ENCODE results near the gene SLC43A1.
A peak's percentile ranks its signal among the peaks of the same experiment; 100 is the strongest.
"Not testable (repeated sequence)": the region's sequence is repeated elsewhere in the genome, so short reads cannot be mapped to it uniquely, and the experiment has no call there.

Gene SLC43A1

DNA sequence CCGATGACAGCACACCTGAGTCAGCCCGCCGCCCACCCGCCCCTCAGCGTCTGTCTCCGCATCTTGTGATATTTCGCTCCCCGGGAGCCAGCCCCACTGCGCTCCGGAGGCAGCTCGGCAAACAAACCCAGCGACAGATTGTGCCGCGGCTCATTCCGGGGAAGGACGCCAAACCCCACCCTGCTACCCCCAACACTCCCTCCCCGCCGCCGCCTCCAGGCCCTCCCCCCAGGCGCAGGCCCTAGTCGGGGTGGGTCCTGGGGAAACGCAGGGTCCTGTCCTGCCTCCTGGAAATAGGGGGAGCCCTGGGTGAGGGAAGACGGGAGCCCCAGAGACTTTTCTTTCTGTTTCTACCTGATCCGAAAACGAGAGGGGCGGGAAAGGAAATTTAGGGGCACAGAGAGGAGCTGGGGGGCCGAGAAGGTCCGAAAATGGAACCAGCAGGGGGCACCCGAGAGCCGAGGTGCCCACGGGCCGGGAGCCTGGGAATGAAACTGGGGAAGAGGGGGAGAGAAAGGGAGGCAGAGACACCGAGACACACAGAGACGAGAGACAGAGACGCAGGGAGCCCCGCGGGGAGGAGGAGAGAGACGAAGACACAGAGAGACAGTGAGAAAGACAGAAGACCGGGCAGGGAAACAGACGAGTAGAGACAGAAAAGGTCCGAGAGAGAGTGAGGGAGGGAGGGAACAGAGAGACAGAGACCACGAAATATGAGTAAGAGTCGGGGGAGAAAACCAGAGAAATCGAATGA, 56.9 kb downstream of the SLC43A1 start:
- peak overlapping the region; percentile 43 for H3K4me3 ChIP-seq (ENCODE audit: low read depth, low read length)
- TF ChIP-seq, protein P1, sequence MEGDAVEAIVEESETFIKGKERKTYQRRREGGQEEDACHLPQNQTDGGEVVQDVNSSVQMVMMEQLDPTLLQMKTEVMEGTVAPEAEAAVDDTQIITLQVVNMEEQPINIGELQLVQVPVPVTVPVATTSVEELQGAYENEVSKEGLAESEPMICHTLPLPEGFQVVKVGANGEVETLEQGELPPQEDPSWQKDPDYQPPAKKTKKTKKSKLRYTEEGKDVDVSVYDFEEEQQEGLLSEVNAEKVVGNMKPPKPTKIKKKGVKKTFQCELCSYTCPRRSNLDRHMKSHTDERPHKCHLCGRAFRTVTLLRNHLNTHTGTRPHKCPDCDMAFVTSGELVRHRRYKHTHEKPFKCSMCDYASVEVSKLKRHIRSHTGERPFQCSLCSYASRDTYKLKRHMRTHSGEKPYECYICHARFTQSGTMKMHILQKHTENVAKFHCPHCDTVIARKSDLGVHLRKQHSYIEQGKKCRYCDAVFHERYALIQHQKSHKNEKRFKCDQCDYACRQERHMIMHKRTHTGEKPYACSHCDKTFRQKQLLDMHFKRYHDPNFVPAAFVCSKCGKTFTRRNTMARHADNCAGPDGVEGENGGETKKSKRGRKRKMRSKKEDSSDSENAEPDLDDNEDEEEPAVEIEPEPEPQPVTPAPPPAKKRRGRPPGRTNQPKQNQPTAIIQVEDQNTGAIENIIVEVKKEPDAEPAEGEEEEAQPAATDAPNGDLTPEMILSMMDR (IDR thresholded peaks at IDR 0.05; ENCODE audit: low read depth, low read length) = peak; percentile 82

DNA sequence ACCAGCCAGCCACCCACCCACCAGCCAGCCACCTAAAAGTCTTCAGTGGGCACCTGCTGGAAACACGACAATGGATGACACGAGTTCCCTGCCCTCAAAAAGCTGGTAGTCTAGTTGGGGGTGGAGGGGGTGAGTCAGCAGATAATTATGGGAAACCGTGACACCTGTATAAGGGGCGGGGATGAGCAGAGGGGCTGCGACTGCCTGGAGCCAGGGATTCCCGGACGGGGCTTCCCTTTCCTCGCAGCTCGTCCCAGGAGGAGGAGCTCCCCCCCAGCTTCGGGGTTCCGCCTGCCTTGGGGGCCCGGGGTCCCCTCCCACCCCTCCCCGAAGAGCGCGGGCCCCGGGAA, 57.5 kb downstream of the SLC43A1 start:
- TF ChIP-seq, protein P1 (IDR thresholded peaks at IDR 0.05; ENCODE audit: low read depth, low read length) = no peak
- no peak overlapping the region for H3K4me3 ChIP-seq (ENCODE audit: low read depth, low read length)

DNA sequence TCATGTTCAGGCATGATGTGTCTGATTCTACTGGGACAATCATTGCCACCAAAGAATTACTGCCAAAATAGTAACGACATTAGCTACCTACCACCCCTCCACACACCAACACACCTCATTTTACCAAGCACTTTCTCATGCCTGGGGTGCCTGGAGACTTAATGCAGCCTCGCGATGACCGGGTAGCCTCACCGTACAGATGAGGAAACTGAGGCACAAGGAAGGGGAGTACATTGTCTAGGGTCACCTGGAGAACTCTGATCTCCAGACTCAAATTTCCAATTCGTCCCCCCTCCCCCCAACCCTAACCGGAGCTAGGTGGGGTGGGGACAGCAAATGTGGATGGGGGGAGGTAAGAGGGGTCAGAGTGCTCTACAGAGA, 57.9 kb downstream of the SLC43A1 start:
- TF ChIP-seq, protein P1 (IDR thresholded peaks at IDR 0.05; ENCODE audit: low read depth, low read length) = no peak
- no peak overlapping the region for H3K4me3 ChIP-seq (ENCODE audit: low read depth, low read length)

DNA sequence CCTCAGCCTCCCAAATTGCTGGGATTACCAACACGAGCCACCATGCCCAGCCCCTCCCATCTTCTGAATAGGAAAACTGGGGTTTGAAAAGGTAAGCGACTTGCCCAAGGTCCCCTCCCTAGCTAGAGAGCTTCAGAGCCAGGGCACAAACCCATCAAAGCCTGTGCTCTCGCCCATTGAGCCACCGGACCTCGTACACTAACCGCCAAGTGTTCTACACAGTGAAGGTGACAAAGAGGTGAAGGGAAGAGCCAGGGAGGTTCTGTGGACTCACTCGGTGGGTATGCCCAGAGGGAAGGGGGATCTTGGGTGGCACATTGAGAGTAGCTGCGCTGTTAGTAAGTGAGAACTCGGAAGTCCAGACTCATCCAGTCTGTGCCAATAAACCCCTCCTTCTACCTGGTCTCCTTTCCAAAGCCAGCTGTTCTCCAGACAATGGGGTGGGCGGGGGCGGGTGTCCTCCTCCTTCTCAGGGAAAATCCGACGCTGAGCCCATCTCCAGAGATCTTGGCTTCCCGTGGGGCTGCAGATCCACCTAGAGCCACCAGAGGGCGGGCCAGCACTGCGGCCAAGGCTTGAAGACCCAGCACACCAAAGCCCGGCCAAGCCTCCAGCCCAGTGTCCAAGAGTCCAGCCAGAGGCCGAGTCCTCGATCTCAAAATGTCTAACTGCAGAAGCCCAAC, 58.4 kb downstream of the SLC43A1 start:
- H3K4me3 ChIP-seq (ENCODE audit: low read depth, low read length) = no peak overlapping the region
- TF ChIP-seq, protein P1 (IDR thresholded peaks at IDR 0.05; ENCODE audit: low read depth, low read length) = peak; percentile 96

DNA sequence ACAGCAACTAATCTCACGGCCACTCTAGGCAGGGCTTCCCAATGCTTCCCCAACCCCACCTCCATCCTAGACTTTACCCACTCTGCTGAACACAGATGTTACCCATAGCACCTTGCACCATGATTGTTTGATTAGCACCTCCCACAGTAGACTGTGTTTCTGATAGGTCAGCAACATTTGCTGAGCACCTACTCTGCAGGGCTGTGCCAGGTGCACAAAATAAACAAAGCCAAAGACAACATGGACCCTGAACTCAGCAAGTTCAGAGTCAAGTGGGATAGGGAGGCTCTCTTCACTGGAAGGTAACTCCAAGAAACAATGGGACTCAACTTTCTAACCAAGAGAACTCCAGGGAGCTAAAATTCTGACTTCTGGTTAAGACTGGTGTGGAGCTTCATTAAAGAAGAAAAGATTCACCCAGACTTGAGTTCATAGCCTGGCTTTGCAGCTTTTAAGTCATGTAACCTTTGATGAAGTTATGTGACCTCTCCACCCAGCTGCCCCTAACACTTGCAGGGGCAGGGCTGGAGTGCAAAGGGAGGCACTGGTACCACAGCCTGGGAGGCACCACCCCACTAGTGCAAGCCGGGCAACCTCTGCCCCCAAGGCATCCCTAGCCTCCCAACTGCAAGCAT, 61.8 kb downstream of the SLC43A1 start:
- TF ChIP-seq, protein P1 (IDR thresholded peaks at IDR 0.05; ENCODE audit: low read depth, low read length) = no peak
- no peak overlapping the region for H3K4me3 ChIP-seq (ENCODE audit: low read depth, low read length)

DNA sequence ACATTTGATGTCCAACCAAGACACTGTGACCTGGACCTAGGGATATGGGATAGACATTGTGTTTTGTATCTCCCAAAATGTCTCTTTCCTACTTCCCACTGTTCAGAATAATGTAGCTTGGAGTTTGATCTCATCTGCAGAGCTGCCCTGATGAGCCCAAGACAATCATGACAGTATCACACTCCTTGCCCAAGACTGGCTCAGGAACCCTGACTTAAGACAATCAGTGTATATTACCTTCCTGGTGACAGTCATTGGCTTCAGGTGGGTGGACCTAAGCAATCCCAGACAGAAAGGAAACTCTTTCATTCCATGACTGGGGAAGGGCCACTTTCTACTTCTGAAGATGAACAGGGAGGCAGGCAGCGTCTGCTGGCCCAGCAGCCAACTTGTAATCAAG, 69.4 kb downstream of the SLC43A1 start:
- TF ChIP-seq, protein P1 (IDR thresholded peaks at IDR 0.05; ENCODE audit: low read depth, low read length) = no peak
- H3K4me3 ChIP-seq (ENCODE audit: low read depth, low read length) = no peak overlapping the region

DNA sequence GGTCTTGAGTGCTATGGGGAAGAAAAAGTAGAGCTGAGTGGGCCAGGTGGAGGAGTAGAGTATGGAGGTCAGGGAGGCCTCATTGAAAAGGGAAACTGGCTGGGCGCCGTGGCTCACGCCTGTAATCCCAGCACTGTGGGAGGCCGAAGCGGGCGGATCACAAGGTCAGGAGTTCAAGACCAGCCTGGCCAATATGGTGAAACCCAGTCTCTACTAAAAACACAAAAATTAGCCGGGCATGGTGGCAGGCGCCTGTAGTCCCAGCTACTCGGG, 70.4 kb downstream of the SLC43A1 start:
- H3K4me3 ChIP-seq (ENCODE audit: low read depth, low read length) = not testable (repeated sequence)

Measured in WI38 (cell line).